SH-SY5Y (cell line): ENCODE measurements around the gene PNPLA2.

Experiments
- GATA2 ChIP-seq: IDR thresholded peaks from 2 replicates; pipeline ENCODE4 v1.6.1; 2011; ENCODE audit warnings: mild to moderate bottlenecking, low read depth, low read length
- GATA3 ChIP-seq: IDR thresholded peaks from 2 replicates; pipeline ENCODE4 v1.6.1; 2011; ENCODE audit warnings: low read depth, mild to moderate bottlenecking, low read length, moderate library complexity

GRCh38 chr11:799641-800316, 18.9 kb upstream of the PNPLA2 start:
- TF ChIP-seq GATA2 = no peak
- no peak for TF ChIP-seq GATA3
